HL-60 (cell line): Measurements from ENCODE around the gene ITGA3.

ENCODE experiments used
- DNase-seq, 2 experiments: peaks; one replicate each; pipeline ENCODE4 v3.0.0-alpha.2; 2010 to 2020; ENCODE audit warnings: low read depth in 1 of 2, low spot score in 1 of 2
- H3K27ac ChIP-seq: fragments of 250-450 bp; sonication (Bioruptor Pico); replicated peaks from 2 replicates; pipeline ENCODE4 v1.5.1; 2020; ENCODE audit warnings: mild to moderate bottlenecking, moderate library complexity
- H3K27me3 ChIP-seq: fragments of 250-450 bp; sonication (Bioruptor Pico); 2 replicates; pipeline ENCODE4 v1.5.1; 2021; ENCODE audit warnings: mild to moderate bottlenecking, moderate library complexity; ENCODE audit not compliant: insufficient read depth, poor library complexity, severe bottlenecking
- H3K4me3 ChIP-seq: replicated peaks from 2 replicates; pipeline ENCODE4 v1.5.1; 2011; ENCODE audit warnings: mild to moderate bottlenecking, control low read depth, low read length; ENCODE audit not compliant: insufficient read depth
- CTCF ChIP-seq: IDR thresholded peaks from one replicate; pipeline ENCODE4 v1.5.1; 2011; ENCODE audit warnings: low read length, control low read depth, inconsistent platforms; ENCODE audit not compliant: insufficient read depth
- GABPA ChIP-seq: IDR thresholded peaks from 2 replicates; pipeline ENCODE4 v1.6.1; 2012; ENCODE audit warnings: low read depth
- POLR2AphosphoS5 ChIP-seq: IDR thresholded peaks from 2 replicates; pipeline ENCODE4 v1.6.1; 2012; ENCODE audit warnings: low read depth
- REST ChIP-seq: IDR thresholded peaks from 2 replicates; pipeline ENCODE4 v1.6.1; 2012; ENCODE audit warnings: low read depth; ENCODE audit not compliant: insufficient replicate concordance
- SPI1 ChIP-seq: IDR thresholded peaks from 2 replicates; pipeline ENCODE4 v1.6.1; 2012; ENCODE audit warnings: low read depth, mild to moderate bottlenecking, borderline replicate concordance

Gene ITGA3

GRCh38 chr17:50108556-50108955 is 52.6 kb downstream of the ITGA3 start:
- no peak for DNase-seq
- no peak overlapping the region for H3K4me3 ChIP-seq
- no peaks in the 10 kb centered on the region for H3K27me3 ChIP-seq
- H3K27ac ChIP-seq: no peak overlapping the region
- no peak for TF ChIP-seq GABPA
- no peak for TF ChIP-seq SPI1
- TF ChIP-seq POLR2AphosphoS5: no peak
- TF ChIP-seq REST: no peak
- no peak for TF ChIP-seq CTCF

GRCh38 chr17:50109207-50109606 is 53.3 kb downstream of the ITGA3 start:
- Histone ChIP-seq H3K4me3 (no peak overlapping the region), H3K27ac (no peak overlapping the region), H3K27me3 (no peaks in the 10 kb centered on the region)
- no peak for DNase-seq
- no peak for TF ChIP-seq GABPA
- no peak for TF ChIP-seq REST

GRCh38 chr17:50109785-50110184 is 53.9 kb downstream of the ITGA3 start:
- TF ChIP-seq REST (no peak), SPI1 (no peak), CTCF (no peak), GABPA (no peak), POLR2AphosphoS5 (no peak)
- Histone ChIP-seq H3K27me3 (no peaks in the 10 kb centered on the region), H3K27ac (no peak overlapping the region), H3K4me3 (no peak overlapping the region)
- no peak for DNase-seq
